ENCODE results near the gene SETD5.

Gene SETD5

GRCh38 chr3:9411302-9411701 lies 13.9 kb downstream of the SETD5 start:
- H3K4me1 Mint-ChIP-seq (ENCODE audit: low read depth), result peaks cover 76% of the 10 kb centered on the region
- no peaks in the 10 kb centered on the region for H3K9me3 Mint-ChIP-seq (ENCODE audit: low read depth)
- H3K36me3 Mint-ChIP-seq, result peaks cover 11% of the 10 kb centered on the region
- H3K4me3 Mint-ChIP-seq, result no peak overlapping the region
- no peaks in the 10 kb centered on the region for H3K27me3 Mint-ChIP-seq
- no peak overlapping the region for H3K27ac Mint-ChIP-seq

DNA sequence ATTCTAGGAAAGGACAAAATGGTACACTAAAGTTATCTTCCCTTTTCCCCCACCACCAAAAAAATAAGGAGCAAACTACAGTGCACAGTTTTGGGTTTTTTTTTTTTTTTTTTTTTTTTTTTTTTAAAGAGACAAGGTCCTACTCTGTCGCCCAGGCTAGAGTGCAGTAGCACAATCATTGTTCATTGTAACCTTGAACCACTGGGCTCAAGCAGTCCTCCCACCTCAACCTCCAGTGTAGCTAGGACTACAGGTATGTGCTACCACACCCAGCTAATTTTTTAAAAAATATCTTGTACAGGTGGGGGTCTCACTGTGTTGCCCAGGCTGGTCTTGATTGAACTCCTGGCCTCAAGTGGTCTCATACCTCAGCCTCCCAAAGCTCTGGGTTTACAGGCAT lies 14.9 kb downstream of the SETD5 start:
- Mint-ChIP-seq H3K27ac (peak overlapping the region; percentile 58), H3K36me3 (peaks cover 11% of the 10 kb centered on the region), H3K4me1 (ENCODE audit: low read depth) (peaks cover 72% of the 10 kb centered on the region), H3K27me3 (no peaks in the 10 kb centered on the region), H3K9me3 (ENCODE audit: low read depth) (no peaks in the 10 kb centered on the region), H3K4me3 (peak overlapping the region; percentile 8)

GRCh38 chr3:9414826-9415225 lies 17.4 kb downstream of the SETD5 start:
- H3K4me1 Mint-ChIP-seq (ENCODE audit: low read depth), result peaks cover 65% of the 10 kb centered on the region

DNA sequence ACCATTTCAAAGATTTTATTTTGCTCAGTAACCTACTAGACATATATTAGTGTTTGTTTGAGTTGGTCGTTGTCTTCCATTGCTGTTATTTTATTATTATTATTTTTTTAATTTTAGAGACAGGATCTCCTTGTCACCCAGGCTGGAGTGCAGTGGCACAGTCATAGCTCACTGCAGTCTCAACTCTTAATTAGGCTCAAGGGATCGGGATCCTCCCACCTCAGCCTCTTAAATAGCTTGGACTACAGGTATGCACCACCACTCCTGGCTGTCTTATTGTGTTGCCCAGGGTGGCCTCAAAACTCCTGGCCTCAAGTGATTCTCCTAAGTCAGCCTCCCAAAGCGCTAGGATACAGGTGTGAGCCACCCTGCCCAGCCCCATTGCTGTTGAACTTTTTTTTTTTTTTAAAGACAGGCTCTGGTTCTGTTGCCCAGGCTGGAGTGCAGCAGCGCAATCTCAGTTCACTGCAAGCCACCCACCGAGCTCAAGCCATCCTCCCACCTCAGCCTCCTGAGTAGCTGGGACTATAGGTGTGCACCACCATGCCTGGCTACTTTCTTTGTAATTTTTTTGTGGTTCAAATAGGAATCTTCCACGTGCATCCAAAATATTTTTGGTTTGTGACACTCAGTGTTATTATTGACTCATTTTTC lies 18.2 kb downstream of the SETD5 start:
- Mint-ChIP-seq H3K4me1 (ENCODE audit: low read depth) (peaks cover 63% of the 10 kb centered on the region), H3K9me3 (ENCODE audit: low read depth) (no peaks in the 10 kb centered on the region), H3K36me3 (peaks cover 6% of the 10 kb centered on the region), H3K4me3 (no peak overlapping the region), H3K27me3 (no peaks in the 10 kb centered on the region), H3K27ac (peak overlapping the region; percentile 66)

More at GRCh38 chr3:9414826-9415225, 17.4 kb downstream of the SETD5 start:
- no peak overlapping the region for H3K27ac Mint-ChIP-seq
- H3K9me3 Mint-ChIP-seq (ENCODE audit: low read depth), result no peaks in the 10 kb centered on the region
- peaks cover 6% of the 10 kb centered on the region for H3K36me3 Mint-ChIP-seq
- H3K27me3 Mint-ChIP-seq, result no peaks in the 10 kb centered on the region
- no peak overlapping the region for H3K4me3 Mint-ChIP-seq

DNA sequence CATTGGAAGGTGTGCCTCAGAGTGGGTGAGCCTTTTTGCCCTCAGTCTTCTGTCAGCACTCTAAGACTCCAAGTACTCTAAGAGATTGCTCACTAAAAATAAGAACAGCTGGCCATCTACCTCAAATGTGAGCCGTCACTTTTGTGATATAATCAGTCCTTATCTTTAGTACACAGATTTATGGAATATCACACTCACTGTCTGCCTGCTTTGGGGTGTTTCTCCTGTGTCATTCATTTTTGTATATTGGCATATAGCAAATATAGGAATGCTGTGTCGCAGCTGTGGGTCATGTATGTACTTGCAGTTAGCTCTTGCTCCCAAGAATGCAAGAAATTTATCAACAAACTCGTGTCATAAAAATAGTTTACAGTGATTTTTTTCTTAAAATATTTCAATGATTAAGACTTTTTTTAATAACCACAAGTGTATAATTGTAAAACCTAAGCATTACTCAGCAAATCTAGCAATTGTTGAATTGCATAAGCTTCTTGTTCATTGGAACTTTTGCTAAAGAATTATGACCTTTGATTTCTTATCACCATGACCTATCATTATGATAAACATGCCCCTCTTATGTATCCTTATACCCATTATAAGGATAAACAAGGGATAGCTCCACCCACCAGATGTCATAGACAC lies 18.8 kb downstream of the SETD5 start:
- peak overlapping the region; percentile 66 for H3K27ac Mint-ChIP-seq
- H3K36me3 Mint-ChIP-seq, result peaks cover 6% of the 10 kb centered on the region
- H3K27me3 Mint-ChIP-seq, result no peaks in the 10 kb centered on the region
- H3K4me1 Mint-ChIP-seq (ENCODE audit: low read depth), result peaks cover 67% of the 10 kb centered on the region
- no peak overlapping the region for H3K4me3 Mint-ChIP-seq
- no peaks in the 10 kb centered on the region for H3K9me3 Mint-ChIP-seq (ENCODE audit: low read depth)

- Mint-ChIP-seq H3K4me3 (peak overlapping the region; percentile 28), H3K9me3 (ENCODE audit: low read depth) (no peaks in the 10 kb centered on the region), H3K27ac (peak overlapping the region; percentile 89), H3K27me3 (no peaks in the 10 kb centered on the region), H3K4me1 (ENCODE audit: low read depth) (peaks cover 57% of the 10 kb centered on the region), H3K36me3 (peaks cover under 1% of the 10 kb centered on the region)
Measured at GRCh38 chr3:9420850-9421549, 23.6 kb downstream of the SETD5 start.

DNA sequence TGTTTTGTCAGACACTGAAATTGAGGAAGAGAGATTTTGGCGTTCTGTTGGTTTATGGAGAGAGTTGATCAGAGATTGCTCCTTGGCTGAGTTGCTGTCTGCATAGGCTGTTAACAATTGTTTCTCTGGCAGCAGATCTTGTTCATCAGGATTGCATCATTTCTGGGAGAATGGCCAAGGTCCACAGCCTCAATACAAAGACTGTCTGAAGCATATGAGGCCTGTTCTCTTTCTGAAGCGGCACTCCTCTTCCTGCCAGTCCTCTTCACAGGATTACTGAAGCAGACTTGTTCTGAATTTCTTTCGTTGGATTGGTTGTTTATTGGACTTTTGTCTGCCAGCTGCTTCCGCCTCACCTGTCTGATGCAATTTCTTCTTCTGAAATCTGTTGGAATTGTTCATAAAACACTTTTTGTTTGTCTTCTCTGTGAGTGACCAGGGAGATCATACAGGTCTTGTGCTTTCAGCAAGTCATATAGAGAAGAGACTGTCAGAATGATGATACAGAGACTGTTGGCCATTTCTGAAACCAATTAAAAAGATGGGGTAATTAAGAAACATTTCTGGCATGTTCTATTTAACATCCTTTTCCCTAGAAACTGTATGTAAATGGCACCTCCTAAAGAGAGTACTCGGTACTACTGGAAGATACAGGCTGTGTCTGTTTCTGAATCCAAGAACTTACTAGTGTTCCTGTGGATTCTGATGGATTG lies 25.5 kb downstream of the SETD5 start:
- H3K36me3 Mint-ChIP-seq, result no peaks in the 10 kb centered on the region
- peak overlapping the region; percentile 92 for H3K27ac Mint-ChIP-seq
- H3K9me3 Mint-ChIP-seq (ENCODE audit: low read depth), result no peaks in the 10 kb centered on the region
- H3K4me1 Mint-ChIP-seq (ENCODE audit: low read depth), result peaks cover 47% of the 10 kb centered on the region
- no peaks in the 10 kb centered on the region for H3K27me3 Mint-ChIP-seq
- peak overlapping the region; percentile 24 for H3K4me3 Mint-ChIP-seq

DNA sequence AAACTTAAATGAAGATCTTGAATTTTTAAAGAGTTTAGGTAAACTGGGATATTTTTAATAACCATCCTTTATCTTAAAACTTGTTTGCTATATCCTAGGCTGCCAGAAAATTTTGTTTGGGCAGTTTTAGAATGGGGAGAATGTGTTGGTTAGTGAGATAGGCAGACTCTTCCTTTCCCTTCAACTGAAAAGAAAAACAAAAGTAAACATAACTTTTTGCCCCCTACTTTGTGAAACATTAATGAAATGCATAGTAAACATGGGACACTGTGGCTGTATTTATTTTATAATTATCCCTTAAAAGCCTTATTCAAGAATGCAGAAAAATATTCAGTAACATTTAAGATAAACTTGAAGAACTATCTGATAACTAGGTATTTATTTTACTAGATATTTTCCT lies 31.0 kb downstream of the SETD5 start:
- H3K27me3 Mint-ChIP-seq, result no peaks in the 10 kb centered on the region
- H3K4me3 Mint-ChIP-seq, result no peak overlapping the region

GRCh38 chr3:9430733-9431132 lies 33.3 kb downstream of the SETD5 start:
- H3K27ac Mint-ChIP-seq, result no peak overlapping the region
- peaks cover 5% of the 10 kb centered on the region for H3K36me3 Mint-ChIP-seq
- no peaks in the 10 kb centered on the region for H3K27me3 Mint-ChIP-seq
- H3K9me3 Mint-ChIP-seq (ENCODE audit: low read depth), result no peaks in the 10 kb centered on the region
- H3K4me3 Mint-ChIP-seq, result no peak overlapping the region
- peaks cover 2% of the 10 kb centered on the region for H3K4me1 Mint-ChIP-seq (ENCODE audit: low read depth)

More for the DNA sequence above, 31.0 kb downstream of the SETD5 start:
- H3K9me3 Mint-ChIP-seq (ENCODE audit: low read depth), result no peaks in the 10 kb centered on the region
- no peak overlapping the region for H3K27ac Mint-ChIP-seq
- peaks cover 3% of the 10 kb centered on the region for H3K36me3 Mint-ChIP-seq
- peaks cover 8% of the 10 kb centered on the region for H3K4me1 Mint-ChIP-seq (ENCODE audit: low read depth)

GRCh38 chr3:9433627-9434521 lies 36.5 kb downstream of the SETD5 start:
- H3K4me3 Mint-ChIP-seq, result no peak overlapping the region
- H3K9me3 Mint-ChIP-seq (ENCODE audit: low read depth), result no peaks in the 10 kb centered on the region
- peaks cover 9% of the 10 kb centered on the region for H3K36me3 Mint-ChIP-seq
- H3K27me3 Mint-ChIP-seq, result no peaks in the 10 kb centered on the region
- H3K27ac Mint-ChIP-seq, result no peak overlapping the region
- no peaks in the 10 kb centered on the region for H3K4me1 Mint-ChIP-seq (ENCODE audit: low read depth)

- Mint-ChIP-seq H3K27ac (no peak overlapping the region), H3K4me3 (no peak overlapping the region), H3K4me1 (ENCODE audit: low read depth) (no peaks in the 10 kb centered on the region), H3K9me3 (ENCODE audit: low read depth) (no peaks in the 10 kb centered on the region), H3K27me3 (no peaks in the 10 kb centered on the region), H3K36me3 (peaks cover 8% of the 10 kb centered on the region)
Measured at GRCh38 chr3:9435316-9435715, 37.9 kb downstream of the SETD5 start.

GRCh38 chr3:9439331-9439730 lies 41.9 kb downstream of the SETD5 start:
- H3K27ac Mint-ChIP-seq, result no peak overlapping the region
- H3K27me3 Mint-ChIP-seq, result no peaks in the 10 kb centered on the region
- H3K4me3 Mint-ChIP-seq, result no peak overlapping the region
- peaks cover 4% of the 10 kb centered on the region for H3K4me1 Mint-ChIP-seq (ENCODE audit: low read depth)
- H3K9me3 Mint-ChIP-seq (ENCODE audit: low read depth), result no peaks in the 10 kb centered on the region
- H3K36me3 Mint-ChIP-seq, result peaks cover 15% of the 10 kb centered on the region

DNA sequence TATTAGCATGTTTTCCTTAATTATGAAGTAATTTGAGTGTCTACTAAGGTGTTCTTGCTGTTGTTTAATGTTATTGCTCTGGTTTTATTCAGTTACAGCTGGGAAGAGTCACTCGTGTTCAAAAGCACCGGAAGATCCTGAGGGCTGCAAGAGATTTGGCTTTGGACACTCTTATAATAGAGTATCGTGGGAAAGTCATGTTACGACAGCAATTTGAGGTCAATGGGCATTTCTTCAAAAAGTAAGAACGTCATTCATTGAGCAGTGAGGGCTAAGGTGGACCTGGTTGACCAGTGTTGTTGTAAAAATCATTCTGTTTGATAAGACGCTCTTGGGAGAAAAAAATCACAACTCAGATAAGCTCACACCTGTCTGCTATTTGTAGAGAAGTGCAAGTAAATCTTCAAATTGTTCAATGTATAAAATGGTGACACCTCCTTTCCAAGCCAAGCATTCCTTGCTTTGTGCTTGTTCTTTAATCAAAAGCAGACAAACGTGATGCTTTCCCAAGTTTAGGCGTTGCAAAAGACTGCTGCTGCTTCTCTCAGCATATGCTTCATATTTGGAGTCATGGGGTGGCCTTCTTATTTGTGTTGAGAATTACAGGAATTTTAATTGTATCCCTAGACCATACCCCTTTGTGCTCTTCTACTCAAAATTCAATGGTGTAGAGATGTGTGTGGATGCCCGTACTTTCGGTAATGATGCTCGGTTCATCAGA lies 44.2 kb downstream of the SETD5 start:
- peaks cover 4% of the 10 kb centered on the region for H3K4me1 Mint-ChIP-seq (ENCODE audit: low read depth)
- H3K36me3 Mint-ChIP-seq, result peaks cover 15% of the 10 kb centered on the region
- peak overlapping the region; percentile 28 for H3K27ac Mint-ChIP-seq
- no peaks in the 10 kb centered on the region for H3K27me3 Mint-ChIP-seq
- no peak overlapping the region for H3K4me3 Mint-ChIP-seq
- no peaks in the 10 kb centered on the region for H3K9me3 Mint-ChIP-seq (ENCODE audit: low read depth)

DNA sequence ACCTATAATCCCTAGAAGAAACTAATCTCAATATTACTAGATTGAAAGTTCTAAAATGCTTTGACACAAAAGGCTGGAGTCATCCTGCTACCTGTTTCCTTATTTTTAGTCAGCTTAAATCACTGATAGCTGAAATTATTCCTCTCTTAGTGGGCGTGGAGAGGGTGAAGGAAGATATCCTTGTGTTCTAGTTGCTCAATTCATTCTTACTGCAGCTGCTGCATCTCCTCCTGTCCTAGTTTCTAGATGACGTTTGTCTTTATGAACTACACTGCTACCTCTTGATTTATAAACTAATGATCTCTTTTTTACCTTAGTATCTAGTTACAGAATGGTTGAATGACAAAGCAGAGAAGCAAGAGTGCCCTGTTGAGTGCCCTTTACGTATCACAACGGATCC lies 50.7 kb downstream of the SETD5 start:
- Mint-ChIP-seq H3K27ac (peak overlapping the region; percentile 47), H3K4me1 (ENCODE audit: low read depth) (peaks cover 21% of the 10 kb centered on the region), H3K9me3 (ENCODE audit: low read depth) (no peaks in the 10 kb centered on the region), H3K4me3 (no peak overlapping the region), H3K36me3 (peaks cover 19% of the 10 kb centered on the region), H3K27me3 (no peaks in the 10 kb centered on the region)
